HepG2 (cell line): ENCODE measurements around the gene EHD4. TPM values are rescaled to one million over a fixed set of nuclear protein-coding genes. Genes with fewer than 3 reads are reported as not detected.

Experiments used
- ATAC-seq: fragments of 200-7000 bp; cut with Tn5 transposase; 3 replicates; pipeline ENCODE4 v1.9.1; 2020; ENCODE audit warnings: mild to moderate bottlenecking, moderate library complexity
- BruUV-seq: library from RNA; stranded (reverse); fragments of 400-500 nt; replicated peaks from 2 replicates; lab custom pipeline; 2021; lab: Mats Ljungman, UMichigan
- CTCF ChIA-PET: fragments of 300-600 bp; formaldehyde crosslinking; extraction: SDS; loops from one replicate; lab custom pipeline; 2021; ENCODE audit warnings: low total read pairs, inconsistent platforms, low intra/inter-chr PET ratio; lab: Yijun Ruan, JAX
- POLR2A ChIA-PET: fragments of 350-600 bp; sonication (Branson Sonifier 250); formaldehyde crosslinking; loops from one replicate; lab custom pipeline; 2020; ENCODE audit warnings: antibody characterized with exemption, inconsistent platforms; lab: Yijun Ruan, JAX
- DNase-seq: peaks from one replicate; pipeline ENCODE4 v3.0.0-alpha.2; 2015; ENCODE audit warnings: low spot score
- FAIRE-seq: peaks from 3 replicates; lab custom pipeline; 2011; peaks lifted over from hg19 to GRCh38; lab: Jason Lieb, UNC
- H2AFZ ChIP-seq: one replicate; pipeline ENCODE4 v1.6.1; 2011; ENCODE audit warnings: low read length, inconsistent platforms
- H3K27ac ChIP-seq: fragments of 300-600 bp; 3 replicates; pipeline ENCODE4 v1.8.0; 2011; ENCODE audit warnings: mixed run types, mild to moderate bottlenecking, mixed read lengths, low read length, inconsistent platforms; ENCODE audit not compliant: insufficient read depth; ENCODE audit errors: extremely low read length
- H3K27me3 ChIP-seq, 2 experiments: fragments of 200-600 bp in 1 of 2; 2 replicates in 1 of 2; 3 replicates in 1 of 2; pipeline versions ENCODE4 v1.6.0 to v1.8.0; 2011; ENCODE audit warnings: low read length in 2 of 2, mild to moderate bottlenecking in 2 of 2, moderate library complexity in 2 of 2, inconsistent platforms in 1 of 2; ENCODE audit not compliant: insufficient read depth in 2 of 2, control insufficient read depth in 1 of 2
- H3K36me3 ChIP-seq, 2 experiments: fragments of 200-600 bp in 1 of 2; replicated peaks in 1 of 2; 2 replicates in 1 of 2; 3 replicates in 1 of 2; pipeline versions ENCODE4 v1.5.1 to v1.8.0; 2011; ENCODE audit warnings: low read length in 2 of 2, inconsistent platforms in 1 of 2; ENCODE audit not compliant: insufficient read depth in 2 of 2, control insufficient read depth in 1 of 2
- H3K4me1 ChIP-seq: 2 replicates; pipeline ENCODE4 v1.5.1; 2012; ENCODE audit warnings: low read length, inconsistent platforms; ENCODE audit not compliant: insufficient read depth
- H3K4me2 ChIP-seq: 2 replicates; pipeline ENCODE4 v1.6.0; 2011; ENCODE audit warnings: low read depth, low read length, inconsistent platforms
- H3K4me3 ChIP-seq, 3 experiments: fragments of 200-600 bp in 1 of 3; sonication (generic), shearing (Covaris generic) in 1 of 3; replicated peaks in 1 of 3; 2 replicates each; pipeline ENCODE4 v1.5.1; 2011 to 2016; ENCODE audit warnings: low read length in 3 of 3, inconsistent platforms in 2 of 3, low read depth in 2 of 3, mild to moderate bottlenecking in 2 of 3, control low read depth in 1 of 3, mixed read lengths in 1 of 3; ENCODE audit not compliant: insufficient read depth in 1 of 3
- H3K79me2 ChIP-seq: one replicate; pipeline ENCODE4 v1.6.1; 2011; ENCODE audit warnings: low read length, inconsistent platforms; ENCODE audit not compliant: insufficient read depth
- H3K9ac ChIP-seq: 2 replicates; pipeline ENCODE4 v1.6.0; 2011; ENCODE audit warnings: mild to moderate bottlenecking, low read depth, low read length, inconsistent platforms; ENCODE audit not compliant: insufficient read depth
- H3K9me3 ChIP-seq: 2 replicates; pipeline ENCODE4 v1.5.1; 2012; ENCODE audit warnings: mild to moderate bottlenecking, low read length
- H4K20me1 ChIP-seq: 2 replicates; pipeline ENCODE4 v1.6.0; 2011; ENCODE audit warnings: inconsistent platforms, mild to moderate bottlenecking, low read length, moderate library complexity; ENCODE audit not compliant: insufficient read depth
- AHDC1 ChIP-seq: sonication (generic); formaldehyde crosslinking; IDR thresholded peaks from 2 replicates; pipeline ENCODE4 v1.5.1; 2020; ENCODE audit warnings: mild to moderate bottlenecking, missing genetic modification reagents, borderline replicate concordance
- ATF2 ChIP-seq: sonication (generic); formaldehyde crosslinking; IDR thresholded peaks from 2 replicates; pipeline ENCODE4 v1.4.0; 2020; ENCODE audit warnings: missing genetic modification reagents
- ATF3 ChIP-seq: sonication (generic); formaldehyde crosslinking; IDR thresholded peaks from 2 replicates; pipeline ENCODE4 v1.4.0; 2020; ENCODE audit warnings: missing genetic modification reagents
- CBX2 ChIP-seq, 2 experiments: fragments of 200-600 bp in 1 of 2; sonication (generic); formaldehyde crosslinking in 1 of 2; IDR thresholded peaks; 2 replicates each; pipeline versions ENCODE4 v1.7.0 to v1.8.1; 2018 to 2022; ENCODE audit warnings: low read depth in 2 of 2, low read length in 1 of 2, mild to moderate bottlenecking in 1 of 2, missing genetic modification reagents in 1 of 2
- ETV5 ChIP-seq: IDR thresholded peaks from 2 replicates; pipeline ENCODE4 v1.6.1; 2018; ENCODE audit warnings: missing biosample characterization, missing genetic modification reagents, inconsistent platforms, borderline replicate concordance
- IRF2 ChIP-seq: IDR thresholded peaks from 2 replicates; pipeline ENCODE4 v1.6.1; 2018; ENCODE audit warnings: missing genetic modification reagents, missing compliant biosample characterization
- JUND ChIP-seq: sonication (generic); formaldehyde crosslinking; IDR thresholded peaks from 2 replicates; pipeline ENCODE4 v1.8.0; 2022; ENCODE audit warnings: mild to moderate bottlenecking, missing genetic modification reagents
- MAX ChIP-seq: IDR thresholded peaks from 2 replicates; pipeline ENCODE4 v1.6.1; 2012; ENCODE audit warnings: inconsistent platforms
- MXI1 ChIP-seq: IDR thresholded peaks from 3 replicates; pipeline ENCODE4 v1.6.1; 2012; ENCODE audit warnings: low read depth, low read length, inconsistent platforms, borderline replicate concordance
- MYC ChIP-seq: sonication (generic); formaldehyde crosslinking; IDR thresholded peaks from 2 replicates; pipeline ENCODE4 v1.9.0; 2021; ENCODE audit warnings: missing genetic modification reagents, borderline replicate concordance
- SAP130 ChIP-seq: IDR thresholded peaks from 2 replicates; pipeline ENCODE4 v1.6.1; 2016; ENCODE audit warnings: low read depth
- TEAD3 ChIP-seq: optimal IDR thresholded peaks from 2 replicates; pipeline ENCODE3; 2016; ENCODE audit warnings: borderline replicate concordance
- ZBTB38 ChIP-seq: sonication (generic); formaldehyde crosslinking; IDR thresholded peaks from 2 replicates; pipeline ENCODE4 v1.5.1; 2020; ENCODE audit warnings: mild to moderate bottlenecking, missing genetic modification reagents
- ZIK1 ChIP-seq: sonication (generic); formaldehyde crosslinking; IDR thresholded peaks from 2 replicates; pipeline ENCODE4 v1.5.0; 2020; ENCODE audit warnings: mild to moderate bottlenecking, low read depth, missing genetic modification reagents, borderline replicate concordance
- WGBS: methylation state at CpG from one replicate; pipeline ENCODE4 v1.1.6; 2017; ENCODE audit warnings: low lambda C conversion rate; 5-methylcytosine and 5-hydroxymethylcytosine counted together
- in situ Hi-C: cut with HindIII; loops from 2 replicates; pipeline ENCODE4 v1.10.0; 2017; ENCODE audit warnings: low pct_unique_long_range_greater_than_20kb; ENCODE audit not compliant: extremely low pct_ligation_motif_present
- intact Hi-C: fragments of 100-400 bp; cut with micrococcal nuclease; formaldehyde crosslinking; loops from one replicate; pipeline ENCODE4 v1.10.0; 2022; ENCODE audit not compliant: unreplicated experiment
- polyA plus RNA-seq, 8 experiments: library from polyadenylated mRNA; depleted of rRNA in 3 of 8; stranded (reverse) in 7 of 8; unstranded in 1 of 8; fragments of >200 nt; fragmentation: Illumina TruSeq in 4 of 8; extraction: Trizol in 4 of 8; gene quantifications; 2 replicates each; pipeline versions ENCODE4 v1.2.1 to v1.2.3, GENCODE V29; 2011 to 2016; ENCODE audit warnings: low read depth in 4 of 8, missing spikeins in 1 of 8, mixed read lengths in 1 of 8; ENCODE audit not compliant: insufficient read depth in 1 of 8
- total RNA-seq, 5 experiments: library from RNA; depleted of rRNA; stranded (reverse); fragments of >200 nt; fragmentation: Illumina TruSeq; extraction: Trizol; gene quantifications; 2 replicates each; pipeline ENCODE4 v1.2.3, GENCODE V29; 2016; ENCODE audit warnings: low read depth in 1 of 5

Gene EHD4
- total and polyA plus RNA-seq, 2 of the 13 experiments (the other 11 are each of a cell fraction or from before 2014, with no cell fraction given): 3.1 to 4.8 TPM

GRCh38 chr15:41944313-41944940, 27.9 kb downstream of the EHD4 start:
- ATAC-seq (peak; percentile 89), DNase-seq (peak; percentile 70), FAIRE-seq (peak; percentile 15)
- WGBS: 37% methylated on average over 8 of the region's 8 CpGs
- no peak overlapping the region for H3K27ac ChIP-seq
- ChIA-PET CTCF (no interaction called here), POLR2A (interaction anchor here (0.8 to 1.0 kb wide), 2 partner anchors 17 to 28 kb away, joined by 4 read pairs; partner anchors contain the start of gene EHD4)
- H3K79me2 ChIP-seq: no peaks in the 10 kb centered on the region
- H3K9ac ChIP-seq: no peak overlapping the region
- in situ Hi-C loops: no loop called here
- peaks cover 16% of the 10 kb centered on the region for H3K4me1 ChIP-seq
- no peaks in the 10 kb centered on the region for H4K20me1 ChIP-seq
- H2AFZ ChIP-seq: no peak overlapping the region
- no peaks in the 10 kb centered on the region for H3K9me3 ChIP-seq
- BruUV-seq: no TSS peak
- no peaks in the 10 kb centered on the region for H3K27me3 ChIP-seq
- intact Hi-C loops: no loop called here
- peaks cover 2 to 6% of the 10 kb centered on the region in 2 experiments; a peak in 2 of 5 replicates for H3K36me3 ChIP-seq
- H3K4me2 ChIP-seq: peak overlapping the region; percentile 15; the same call in 1 of the 2 replicates
- no peak overlapping the region for H3K4me3 ChIP-seq
- TF ChIP-seq MXI1: peak; percentile 69; the same call in 2 of the 3 replicates
- peak; percentile 61; the same call in 1 of the 2 replicates for TF ChIP-seq ATF3 (CRISPR knock-in tag)
- TF ChIP-seq ZBTB38 (CRISPR knock-in tag): peak; percentile 69; the same call in 1 of the 2 replicates
- peak; percentile 28; the same call in 1 of the 2 replicates for TF ChIP-seq IRF2 (CRISPR knock-in tag)
- TF ChIP-seq SAP130 (CRISPR knock-in tag): peak; percentile 69
- no peak for TF ChIP-seq AHDC1 (CRISPR knock-in tag)
- peak; percentile 40; the same call in 1 of the 2 replicates for TF ChIP-seq MYC (CRISPR knock-in tag)
- TF ChIP-seq ETV5 (CRISPR knock-in tag): peak; percentile 10; the same call in 1 of the 2 replicates
- TF ChIP-seq MAX: peak; percentile 31; the same call in 1 of the 2 replicates
- TF ChIP-seq TEAD3 (CRISPR knock-in tag): peak; percentile 99
- no peak for TF ChIP-seq ZIK1 (CRISPR knock-in tag)
- peak; percentile 49; the same call in 1 of the 2 replicates for TF ChIP-seq ATF2 (CRISPR knock-in tag)
- TF ChIP-seq CBX2 (IDR thresholded peaks at IDR 0.05; ENCODE audit: low read depth, low read length): no peak
- TF ChIP-seq CBX2 (CRISPR knock-in tag; IDR thresholded peaks at IDR 0.05; ENCODE audit: low read depth): no peak
- TF ChIP-seq JUND (CRISPR knock-in tag): peak; percentile 80
